ENCODE results near the gene HIPK2.

DNA sequence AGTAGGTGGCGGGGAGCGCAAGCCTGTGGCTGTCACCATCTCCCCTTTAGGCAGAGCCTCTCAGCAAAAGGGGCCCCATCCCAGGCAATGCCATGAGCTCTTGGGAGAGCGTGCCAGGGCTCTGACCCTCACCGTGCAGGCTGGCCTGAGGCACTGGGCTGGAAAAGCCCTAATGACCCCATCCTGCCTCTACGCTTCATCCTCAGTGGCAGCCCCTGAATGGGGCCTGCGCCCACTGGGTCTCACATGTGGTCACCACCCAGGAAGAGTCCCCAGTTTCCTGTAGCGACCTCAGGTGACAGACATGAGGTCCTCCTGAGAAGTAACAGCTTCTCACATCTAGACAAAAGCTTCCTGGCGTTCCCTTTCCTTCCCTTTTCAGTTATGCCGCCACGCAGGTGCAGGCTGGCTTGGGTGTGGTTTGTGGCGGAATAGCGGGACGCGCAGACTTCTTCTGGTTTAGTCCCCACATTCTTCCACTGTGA, 195.1 kb downstream of the HIPK2 start:
- TF ChIP-seq, protein P1, sequence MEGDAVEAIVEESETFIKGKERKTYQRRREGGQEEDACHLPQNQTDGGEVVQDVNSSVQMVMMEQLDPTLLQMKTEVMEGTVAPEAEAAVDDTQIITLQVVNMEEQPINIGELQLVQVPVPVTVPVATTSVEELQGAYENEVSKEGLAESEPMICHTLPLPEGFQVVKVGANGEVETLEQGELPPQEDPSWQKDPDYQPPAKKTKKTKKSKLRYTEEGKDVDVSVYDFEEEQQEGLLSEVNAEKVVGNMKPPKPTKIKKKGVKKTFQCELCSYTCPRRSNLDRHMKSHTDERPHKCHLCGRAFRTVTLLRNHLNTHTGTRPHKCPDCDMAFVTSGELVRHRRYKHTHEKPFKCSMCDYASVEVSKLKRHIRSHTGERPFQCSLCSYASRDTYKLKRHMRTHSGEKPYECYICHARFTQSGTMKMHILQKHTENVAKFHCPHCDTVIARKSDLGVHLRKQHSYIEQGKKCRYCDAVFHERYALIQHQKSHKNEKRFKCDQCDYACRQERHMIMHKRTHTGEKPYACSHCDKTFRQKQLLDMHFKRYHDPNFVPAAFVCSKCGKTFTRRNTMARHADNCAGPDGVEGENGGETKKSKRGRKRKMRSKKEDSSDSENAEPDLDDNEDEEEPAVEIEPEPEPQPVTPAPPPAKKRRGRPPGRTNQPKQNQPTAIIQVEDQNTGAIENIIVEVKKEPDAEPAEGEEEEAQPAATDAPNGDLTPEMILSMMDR (conservative IDR thresholded peaks at IDR 0.05): no peak
- TF ChIP-seq EZH2 (IDR thresholded peaks at IDR 0.05; ENCODE audit: low read depth): no peak
